Sigmoid colon (tissue), 7 donors: ENCODE results near the gene ABHD8. TPM values are rescaled to one million over a fixed set of nuclear protein-coding genes. Genes with fewer than 3 reads are reported as not detected.
A peak's percentile ranks its signal among the peaks of the same experiment; 100 is the strongest.

Experiments used
- DNase-seq: peaks from one replicate; pipeline ENCODE4 v3.0.0-alpha.2; 2019
- H3K27ac ChIP-seq, 4 donors: fragments of 200-600 bp; sonication (generic); one replicate each; pipeline ENCODE4 v1.5.1; 2016 to 2019; ENCODE audit warnings: mild to moderate bottlenecking in 1 of 4
- H3K27me3 ChIP-seq, 3 donors: fragments of 200-600 bp; sonication (generic); one replicate each; pipeline ENCODE4 v1.5.1; 2019; ENCODE audit warnings: mild to moderate bottlenecking in 1 of 3
- H3K36me3 ChIP-seq, 4 donors: fragments of 200-600 bp; sonication (generic); one replicate each; pipeline ENCODE4 v1.5.1; 2016 to 2019
- H3K4me1 ChIP-seq, 4 donors: fragments of 200-600 bp; sonication (generic); one replicate each; pipeline ENCODE4 v1.5.1; 2017 to 2019
- H3K4me3 ChIP-seq, 4 donors: fragments of 200-600 bp; sonication (generic); one replicate each; pipeline ENCODE4 v1.5.1; 2017 to 2019; ENCODE audit warnings: mild to moderate bottlenecking in 2 of 4, moderate library complexity in 1 of 4
- H3K9me3 ChIP-seq, 4 donors: fragments of 200-600 bp in 3 of 4; sonication (generic) in 3 of 4; one replicate each; pipeline versions ENCODE4 v1.5.1 to v1.6.1; 2013 to 2019
- EP300 ChIP-seq, 4 donors: sonication (generic); formaldehyde crosslinking; IDR thresholded peaks; one replicate each; pipeline ENCODE4 v1.6.1; 2017; ENCODE audit warnings: antibody characterized with exemption in 4 of 4
- POLR2A ChIP-seq, 2 donors: fragments of 450-650 bp; IDR thresholded peaks; one replicate each; pipeline ENCODE4 v1.6.1; 2016; ENCODE audit warnings: antibody characterized with exemption in 2 of 2, mild to moderate bottlenecking in 2 of 2, moderate library complexity in 2 of 2
- POLR2AphosphoS5 ChIP-seq, 4 donors: sonication (generic); formaldehyde crosslinking; IDR thresholded peaks; one replicate each; pipeline ENCODE4 v1.6.1; 2017; ENCODE audit warnings: antibody characterized with exemption in 4 of 4
- WGBS, 2 donors: extraction: QIAGEN DNeasy Blood & Tissue Kit; methylation state at CpG; one replicate each; pipeline ENCODE4 v1.1.7; 2013; 5-methylcytosine and 5-hydroxymethylcytosine counted together
- intact Hi-C: fragments of 100-400 bp; cut with DNase I; formaldehyde crosslinking; loops from one replicate; pipeline ENCODE4 v1.15.1; 2023
- polyA plus RNA-seq, 3 donors: library from polyadenylated mRNA; stranded (reverse); fragments of 200-250 nt; gene quantifications; one replicate each; pipeline ENCODE4 v1.2.3, GENCODE V29; 2013
- total RNA-seq, 4 donors: library from RNA; depleted of rRNA; stranded (reverse); fragments of >200 nt; gene quantifications; one replicate each; pipeline ENCODE4 v1.1.0, GENCODE V29; 2016
- TF ChIP-seq, protein P1 (sequence below), 4 experiments: fragments of 450-650 bp in 3 of 4; fragments of 200-600 bp in 1 of 4; IDR thresholded peaks; one replicate each; pipeline ENCODE4 v1.5.1; 2016 to 2019; ENCODE audit warnings: antibody characterized with exemption in 4 of 4, mild to moderate bottlenecking in 3 of 4, moderate library complexity in 2 of 4
- donor health status: healthy with polysubstance abuse.
- donor health status: Bipolar disorder and iron deficiency.
- donor health status: healthy.

The ABHD8 gene
- total and polyA plus RNA-seq, 7 donors: 4.2 to 21.9 (median 15.5) TPM

DNA sequence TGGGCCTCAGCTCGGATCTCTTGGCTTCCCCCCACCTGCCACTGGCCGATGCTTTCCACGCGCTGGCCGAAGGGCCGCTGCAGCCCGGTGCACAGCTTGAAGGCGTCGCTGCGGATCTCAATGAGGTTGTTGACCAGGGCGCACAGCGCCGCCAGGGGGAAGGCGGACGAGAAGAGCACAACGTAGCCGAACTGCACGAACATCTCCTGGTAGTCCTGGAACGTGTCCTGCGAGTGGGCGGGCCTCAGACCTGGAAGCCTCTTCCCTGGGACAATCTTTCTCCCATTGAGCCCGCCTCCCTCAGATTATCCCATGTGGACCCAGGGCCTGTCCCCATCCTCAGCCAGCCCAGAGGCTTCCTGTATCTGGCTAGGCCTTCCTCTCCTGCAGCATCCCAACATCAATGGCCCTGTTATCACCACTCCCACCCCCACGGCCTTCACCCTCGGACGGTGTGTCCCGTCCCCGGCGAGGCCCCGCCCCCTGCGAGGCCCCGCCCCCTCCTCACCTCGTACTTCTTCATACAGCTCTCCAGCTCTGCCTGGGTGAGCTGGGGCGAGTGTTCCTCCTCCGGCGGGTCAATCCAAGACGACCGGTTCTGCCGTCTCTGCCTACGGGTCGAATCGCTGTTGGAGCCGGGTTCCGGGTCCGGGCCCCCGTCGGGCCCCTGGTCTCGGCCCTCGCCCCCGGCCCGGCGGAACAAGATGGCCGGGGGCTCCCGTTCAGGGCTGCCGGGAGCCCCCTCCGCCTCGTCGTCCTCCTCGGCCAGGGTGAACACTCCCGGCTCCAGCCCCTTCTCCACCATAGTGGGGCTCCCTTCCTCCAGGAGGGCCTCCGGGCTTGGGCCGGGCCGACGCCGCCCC is 24.7 kb upstream of the ABHD8 start:
- peaks cover 5 to 48% (median 27%) of the 10 kb centered on the region in 3 donors for H3K27me3 ChIP-seq
- DNase-seq: peak; percentile 89
- H3K27ac ChIP-seq: peak overlapping the region in 3 of 4 donors; percentile 2 to 22 (median 3)
- TF ChIP-seq POLR2AphosphoS5 (IDR thresholded peaks at IDR 0.05): peak in 1 of 4 donors; percentile 5
- peak in 1 of 2 donors; percentile 15 for TF ChIP-seq POLR2A (IDR thresholded peaks at IDR 0.05)
- TF ChIP-seq, protein P1, sequence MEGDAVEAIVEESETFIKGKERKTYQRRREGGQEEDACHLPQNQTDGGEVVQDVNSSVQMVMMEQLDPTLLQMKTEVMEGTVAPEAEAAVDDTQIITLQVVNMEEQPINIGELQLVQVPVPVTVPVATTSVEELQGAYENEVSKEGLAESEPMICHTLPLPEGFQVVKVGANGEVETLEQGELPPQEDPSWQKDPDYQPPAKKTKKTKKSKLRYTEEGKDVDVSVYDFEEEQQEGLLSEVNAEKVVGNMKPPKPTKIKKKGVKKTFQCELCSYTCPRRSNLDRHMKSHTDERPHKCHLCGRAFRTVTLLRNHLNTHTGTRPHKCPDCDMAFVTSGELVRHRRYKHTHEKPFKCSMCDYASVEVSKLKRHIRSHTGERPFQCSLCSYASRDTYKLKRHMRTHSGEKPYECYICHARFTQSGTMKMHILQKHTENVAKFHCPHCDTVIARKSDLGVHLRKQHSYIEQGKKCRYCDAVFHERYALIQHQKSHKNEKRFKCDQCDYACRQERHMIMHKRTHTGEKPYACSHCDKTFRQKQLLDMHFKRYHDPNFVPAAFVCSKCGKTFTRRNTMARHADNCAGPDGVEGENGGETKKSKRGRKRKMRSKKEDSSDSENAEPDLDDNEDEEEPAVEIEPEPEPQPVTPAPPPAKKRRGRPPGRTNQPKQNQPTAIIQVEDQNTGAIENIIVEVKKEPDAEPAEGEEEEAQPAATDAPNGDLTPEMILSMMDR (IDR thresholded peaks at IDR 0.05): peak in 2 of 4 experiments; percentile 20 to 24
- no peak for TF ChIP-seq EP300 (IDR thresholded peaks at IDR 0.05)
- H3K4me1 ChIP-seq: peaks cover 0 to 22% (median 19%) of the 10 kb centered on the region in 4 donors
- peaks cover 0 to 8% (median 0%) of the 10 kb centered on the region in 4 donors for H3K36me3 ChIP-seq
- H3K9me3 ChIP-seq: no peaks in the 10 kb centered on the region
- WGBS, 2 donors: 7 to 26% methylated on average over 64 of the region's 64 CpGs
- peak overlapping the region; percentile 11 to 39 (median 38) for H3K4me3 ChIP-seq
- intact Hi-C loops: no loop called here

DNA sequence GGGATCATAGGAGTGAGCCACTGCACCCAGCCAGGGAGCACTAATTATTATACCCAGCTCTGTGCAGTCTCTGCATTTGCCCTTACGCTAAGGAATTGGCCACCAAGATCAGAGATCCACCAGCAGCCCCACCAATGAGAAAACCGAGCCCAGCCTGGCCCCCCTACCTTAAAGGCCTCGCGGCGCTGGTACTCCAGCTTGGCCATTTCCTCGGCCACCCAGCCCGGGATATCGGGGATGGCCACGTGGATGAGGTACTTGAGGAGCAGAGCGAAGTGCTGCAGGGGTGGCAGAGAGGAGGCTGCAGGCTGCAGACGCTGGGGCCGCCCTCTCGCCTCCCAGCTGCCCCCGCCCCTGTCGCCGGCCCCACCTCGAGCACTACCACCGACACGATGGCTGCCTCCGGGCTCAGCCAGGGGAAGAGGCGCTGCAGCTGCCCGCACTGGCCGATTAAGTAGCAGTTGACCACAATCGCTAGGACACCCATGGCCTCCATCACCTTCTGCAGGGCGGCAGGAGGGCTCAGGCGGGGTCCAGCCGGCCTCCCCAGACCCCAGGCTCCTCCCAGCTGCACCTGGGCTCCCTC is 23.9 kb upstream of the ABHD8 start:
- DNase-seq: no peak
- Histone ChIP-seq H3K27me3 (peaks cover 5 to 44% (median 27%) of the 10 kb centered on the region in 3 donors), H3K27ac (no peak overlapping the region), H3K4me1 (peaks cover 0 to 22% (median 19%) of the 10 kb centered on the region in 4 donors), H3K9me3 (no peaks in the 10 kb centered on the region), H3K4me3 (no peak overlapping the region), H3K36me3 (peaks cover 0 to 14% (median 0%) of the 10 kb centered on the region in 4 donors)
- WGBS, 2 donors: 76 to 90% methylated on average over 27 of the region's 27 CpGs
- intact Hi-C loops: no loop called here
- TF ChIP-seq POLR2AphosphoS5 (IDR thresholded peaks at IDR 0.05) (no peak), POLR2A (IDR thresholded peaks at IDR 0.05) (no peak)
- TF ChIP-seq, protein P1 (IDR thresholded peaks at IDR 0.05): no peak

DNA sequence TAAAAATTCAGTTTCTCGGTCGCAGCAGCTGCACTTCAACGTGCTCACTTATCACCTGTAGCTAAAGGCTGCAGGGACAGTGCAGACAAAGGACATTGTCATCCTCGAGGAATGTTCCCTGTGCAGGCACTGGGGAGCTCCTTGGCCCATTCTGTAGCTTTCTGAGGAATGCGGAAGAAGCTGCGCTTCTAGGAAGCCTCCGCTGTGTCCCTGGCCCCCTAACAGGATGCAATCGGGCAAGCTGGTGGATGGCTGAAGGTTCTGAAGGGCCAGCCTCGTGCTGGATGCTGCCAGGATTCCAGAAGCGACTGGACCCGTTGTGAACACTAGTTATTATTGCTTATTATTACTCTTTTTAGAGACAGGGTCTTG is 23.4 kb upstream of the ABHD8 start:
- TF ChIP-seq POLR2AphosphoS5 (IDR thresholded peaks at IDR 0.05): no peak
- TF ChIP-seq, protein P1 (IDR thresholded peaks at IDR 0.05): no peak
- no peak for TF ChIP-seq POLR2A (IDR thresholded peaks at IDR 0.05)
- TF ChIP-seq EP300 (IDR thresholded peaks at IDR 0.05): no peak
- H3K4me3 ChIP-seq: no peak overlapping the region
- DNase-seq: no peak
- H3K27ac ChIP-seq: no peak overlapping the region
- H3K9me3 ChIP-seq: no peaks in the 10 kb centered on the region
- peaks cover 0 to 20% (median 0%) of the 10 kb centered on the region in 4 donors for H3K36me3 ChIP-seq
- 87 to 88% methylated on average over 11 of the region's 11 CpGs for WGBS, 2 donors
- intact Hi-C loops: no loop called here
- peaks cover 5 to 40% (median 27%) of the 10 kb centered on the region in 3 donors for H3K27me3 ChIP-seq
- peaks cover 0 to 22% (median 19%) of the 10 kb centered on the region in 4 donors for H3K4me1 ChIP-seq

DNA sequence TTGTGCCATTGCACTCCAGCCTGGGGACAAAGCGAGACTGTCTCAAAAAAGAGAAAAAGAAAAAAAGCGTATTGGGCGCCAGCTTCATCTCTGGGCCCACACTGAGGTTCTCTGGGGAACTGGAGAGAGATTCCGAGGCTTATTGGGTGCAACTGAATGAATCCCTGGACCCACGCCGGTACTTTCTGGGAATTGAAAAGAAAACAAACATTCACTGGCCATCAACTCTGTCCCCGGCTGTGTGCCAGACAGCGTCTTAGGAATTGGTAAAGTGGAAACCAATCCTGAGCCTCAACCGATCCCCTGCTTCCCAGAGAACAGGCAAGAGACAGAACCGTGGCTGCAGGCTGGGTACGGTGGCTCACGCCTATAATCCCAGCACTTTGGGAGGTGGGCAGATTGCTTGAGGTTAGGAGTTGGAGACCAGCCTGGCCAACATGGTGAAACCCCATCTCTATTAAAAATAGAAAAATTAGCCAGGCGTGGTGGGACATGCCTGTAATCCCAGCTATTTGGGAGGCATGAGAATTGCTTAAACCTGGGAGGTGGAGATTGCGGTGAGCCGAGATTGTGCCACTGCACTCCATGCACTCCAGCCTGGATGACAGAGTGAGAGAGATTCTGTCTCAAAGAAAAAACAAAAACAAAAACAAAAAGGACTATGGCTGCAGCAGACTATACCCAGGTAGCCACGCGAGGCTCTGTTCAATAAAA is 22.8 kb upstream of the ABHD8 start:
- Histone ChIP-seq H3K36me3 (peaks cover 0 to 25% (median under 1%) of the 10 kb centered on the region in 4 donors), H3K27me3 (peaks cover 5 to 34% (median 24%) of the 10 kb centered on the region in 3 donors), H3K4me3 (no peak overlapping the region), H3K9me3 (no peaks in the 10 kb centered on the region), H3K27ac (no peak overlapping the region), H3K4me1 (peaks cover 0 to 22% (median 19%) of the 10 kb centered on the region in 4 donors)
- DNase-seq: no peak
- no peak for TF ChIP-seq POLR2AphosphoS5 (IDR thresholded peaks at IDR 0.05)
- TF ChIP-seq, protein P1 (IDR thresholded peaks at IDR 0.05): no peak
- TF ChIP-seq EP300 (IDR thresholded peaks at IDR 0.05): no peak
- TF ChIP-seq POLR2A (IDR thresholded peaks at IDR 0.05): no peak
- WGBS, 2 donors: 86 to 88% methylated on average over 17 of the region's 17 CpGs
- intact Hi-C loops: no loop called here
